PC-3 (cell line): ENCODE results near the gene BIRC5. TPM values are rescaled to one million over a fixed set of nuclear protein-coding genes. Genes with fewer than 3 reads are reported as not detected.
A peak's percentile ranks its signal among the peaks of the same experiment; 100 is the strongest.

Source experiments
- ATAC-seq: fragments of 200-7000 bp; cut with Tn5 transposase; 2 replicates; pipeline ENCODE4 v1.9.1; 2020; ENCODE audit warnings: mild to moderate bottlenecking, moderate library complexity
- BruUV-seq: library from RNA; stranded (reverse); fragments of 400-500 nt; replicated peaks from 2 replicates; lab custom pipeline; 2021; lab: Mats Ljungman, UMichigan
- CTCF ChIA-PET: fragments of 300-600 bp; sonication (Branson Sonifier 250); formaldehyde crosslinking; loops from one replicate; lab custom pipeline; 2022; ENCODE audit warnings: antibody characterized with exemption; lab: Charles Lee
- POLR2A ChIA-PET: fragments of 300-600 bp; sonication (Branson Sonifier 250); formaldehyde crosslinking; loops from one replicate; lab custom pipeline; 2022; ENCODE audit warnings: antibody characterized with exemption; ENCODE audit not compliant: unreplicated experiment; lab: Charles Lee
- DNase-seq: peaks from one replicate; pipeline ENCODE4 v3.0.0-alpha.2; 2015
- H2AFZ ChIP-seq: fragments of 300-600 bp; sonication (generic); 2 replicates; pipeline ENCODE4 v1.6.0; 2016; ENCODE audit warnings: antibody characterized with exemption, low read length
- H3F3A ChIP-seq: fragments of 300-600 bp; sonication (generic); one replicate; pipeline ENCODE4 v1.6.0; 2017; ENCODE audit warnings: antibody characterized with exemption, low read length, control low read depth, mild to moderate bottlenecking; ENCODE audit not compliant: unreplicated experiment
- H3K27ac ChIP-seq: fragments of 300-600 bp; sonication (generic); 2 replicates; pipeline ENCODE4 v1.5.1; 2016; ENCODE audit warnings: mild to moderate bottlenecking, low read length
- H3K27me3 ChIP-seq: fragments of 300-600 bp; sonication (generic); 2 replicates; pipeline ENCODE4 v1.6.1; 2016; ENCODE audit warnings: low read length, mixed read lengths
- H3K36me3 ChIP-seq: fragments of 300-600 bp; sonication (generic); 2 replicates; pipeline ENCODE4 v1.6.1; 2016; ENCODE audit warnings: low read depth, mixed run types, low read length, mixed read lengths
- H3K4me1 ChIP-seq: fragments of 300-600 bp; sonication (generic); 2 replicates; pipeline ENCODE4 v1.5.1; 2016; ENCODE audit warnings: low read length; ENCODE audit not compliant: insufficient read depth
- H3K4me2 ChIP-seq: fragments of 300-600 bp; sonication (generic); 2 replicates; pipeline ENCODE4 v1.6.0; 2016; ENCODE audit warnings: low read length
- H3K4me3 ChIP-seq: fragments of 300-600 bp; sonication (generic); 2 replicates; pipeline ENCODE4 v1.5.1; 2016; ENCODE audit warnings: mild to moderate bottlenecking, low read length, mixed read lengths
- H3K79me2 ChIP-seq: fragments of 300-600 bp; sonication (generic); 2 replicates; pipeline ENCODE4 v1.6.1; 2017; ENCODE audit warnings: low read length, mixed read lengths
- H3K9ac ChIP-seq: fragments of 300-600 bp; sonication (generic); 2 replicates; pipeline ENCODE4 v1.6.0; 2016; ENCODE audit warnings: mild to moderate bottlenecking, low read length
- H3K9me2 ChIP-seq: fragments of 300-600 bp; sonication (generic); replicated peaks from 2 replicates; pipeline ENCODE4 v1.6.1; 2016; ENCODE audit warnings: mixed run types, low read length, mixed read lengths
- H3K9me3 ChIP-seq: fragments of 300-600 bp; sonication (generic); 2 replicates; pipeline ENCODE4 v1.6.1; 2016; ENCODE audit warnings: low read length, mixed read lengths
- H4K20me1 ChIP-seq: fragments of 300-600 bp; sonication (generic); 2 replicates; pipeline ENCODE4 v1.6.1; 2016; ENCODE audit warnings: low read length, mixed read lengths
- EZH2 ChIP-seq: fragments of 300-600 bp; sonication (generic); IDR thresholded peaks from one replicate; pipeline ENCODE4 v1.6.1; 2017; ENCODE audit warnings: antibody characterized with exemption, mild to moderate bottlenecking, low read length; ENCODE audit not compliant: unreplicated experiment
- EZH2phosphoT487 ChIP-seq: fragments of 300-600 bp; sonication (generic); IDR thresholded peaks from 2 replicates; pipeline ENCODE4 v1.6.1; 2018; ENCODE audit warnings: mild to moderate bottlenecking, antibody characterized with exemption, low read length, borderline replicate concordance
- intact Hi-C: fragments of 100-400 bp; cut with micrococcal nuclease; formaldehyde crosslinking; loops from 2 replicates; pipeline ENCODE4 v1.9.0; 2023
- total RNA-seq: library from RNA; depleted of rRNA; stranded (reverse); fragments of >200 nt; gene quantifications from 2 replicates; pipeline ENCODE4 v1.2.3, GENCODE V29; 2014
- TF ChIP-seq, protein P1 (sequence below): fragments of 300-600 bp; sonication (generic); conservative IDR thresholded peaks from 2 replicates; pipeline ENCODE4 v1.5.1; 2017; ENCODE audit warnings: antibody characterized with exemption, low read depth, mild to moderate bottlenecking, low read length

The BIRC5 gene
- total RNA-seq, 1 experiment from 2014 or later: 304 TPM

DNA sequence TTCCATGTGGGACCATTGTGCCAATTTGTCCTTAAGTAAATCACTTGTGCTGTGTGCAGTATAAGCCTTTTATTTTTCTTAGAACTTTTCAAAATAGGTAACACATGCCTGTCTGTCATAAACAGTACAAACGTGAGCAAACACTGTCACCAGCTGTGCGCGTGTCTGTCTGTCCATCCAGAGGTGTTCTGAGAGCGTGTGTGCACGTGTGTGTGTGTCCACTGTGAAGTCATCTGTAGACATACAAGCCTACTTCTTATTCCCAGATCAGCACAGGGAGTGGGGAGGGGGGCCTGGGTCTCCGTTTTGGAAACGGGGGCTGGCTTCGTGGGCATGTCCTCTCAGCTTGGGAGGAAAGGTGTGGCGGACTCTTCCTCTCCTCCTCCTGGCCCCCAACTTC, 26.8 kb downstream of the BIRC5 start:
- ChIA-PET CTCF (no interaction called here), POLR2A (no interaction called here)
- Histone ChIP-seq H2AFZ (no peak overlapping the region), H3K36me3 (no peaks in the 10 kb centered on the region), H3K4me2 (no peak overlapping the region), H3K4me3 (no peak overlapping the region), H4K20me1 (no peaks in the 10 kb centered on the region), H3K9ac (no peak overlapping the region), H3K79me2 (no peaks in the 10 kb centered on the region), H3K27me3 (no peaks in the 10 kb centered on the region), H3K9me3 (no peaks in the 10 kb centered on the region), H3K27ac (no peak overlapping the region), H3K4me1 (peaks cover 13% of the 10 kb centered on the region), H3F3A (no peaks in the 10 kb centered on the region), H3K9me2 (no peaks in the 10 kb centered on the region)
- no peak for ATAC-seq
- intact Hi-C loops: no loop called here
- BruUV-seq: no TSS peak
- no peak for DNase-seq
- TF ChIP-seq EZH2 (no peak), EZH2phosphoT487 (no peak)
- TF ChIP-seq, protein P1, sequence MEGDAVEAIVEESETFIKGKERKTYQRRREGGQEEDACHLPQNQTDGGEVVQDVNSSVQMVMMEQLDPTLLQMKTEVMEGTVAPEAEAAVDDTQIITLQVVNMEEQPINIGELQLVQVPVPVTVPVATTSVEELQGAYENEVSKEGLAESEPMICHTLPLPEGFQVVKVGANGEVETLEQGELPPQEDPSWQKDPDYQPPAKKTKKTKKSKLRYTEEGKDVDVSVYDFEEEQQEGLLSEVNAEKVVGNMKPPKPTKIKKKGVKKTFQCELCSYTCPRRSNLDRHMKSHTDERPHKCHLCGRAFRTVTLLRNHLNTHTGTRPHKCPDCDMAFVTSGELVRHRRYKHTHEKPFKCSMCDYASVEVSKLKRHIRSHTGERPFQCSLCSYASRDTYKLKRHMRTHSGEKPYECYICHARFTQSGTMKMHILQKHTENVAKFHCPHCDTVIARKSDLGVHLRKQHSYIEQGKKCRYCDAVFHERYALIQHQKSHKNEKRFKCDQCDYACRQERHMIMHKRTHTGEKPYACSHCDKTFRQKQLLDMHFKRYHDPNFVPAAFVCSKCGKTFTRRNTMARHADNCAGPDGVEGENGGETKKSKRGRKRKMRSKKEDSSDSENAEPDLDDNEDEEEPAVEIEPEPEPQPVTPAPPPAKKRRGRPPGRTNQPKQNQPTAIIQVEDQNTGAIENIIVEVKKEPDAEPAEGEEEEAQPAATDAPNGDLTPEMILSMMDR: no peak

- H3K27ac ChIP-seq: no peak overlapping the region
- H3F3A ChIP-seq: no peaks in the 10 kb centered on the region
- no peak for TF ChIP-seq EZH2
- no peak for TF ChIP-seq EZH2phosphoT487
- TF ChIP-seq, protein P1: no peak
- no peaks in the 10 kb centered on the region for H4K20me1 ChIP-seq
- H3K9me2 ChIP-seq: no peaks in the 10 kb centered on the region
- BruUV-seq: no TSS peak
- no peak overlapping the region for H3K9ac ChIP-seq
- no peaks in the 10 kb centered on the region for H3K9me3 ChIP-seq
- no peaks in the 10 kb centered on the region for H3K27me3 ChIP-seq
- no peak overlapping the region for H3K4me3 ChIP-seq
- POLR2A ChIA-PET: no interaction called here
- ATAC-seq (peak; percentile 26; the same call in 1 of the 2 replicates), DNase-seq (peak; percentile 45)
- no peak overlapping the region for H3K4me2 ChIP-seq
- intact Hi-C loops: no loop called here
- CTCF ChIA-PET: no interaction called here
- no peaks in the 10 kb centered on the region for H3K36me3 ChIP-seq
- H2AFZ ChIP-seq: no peak overlapping the region
- peaks cover 13% of the 10 kb centered on the region for H3K4me1 ChIP-seq
- H3K79me2 ChIP-seq: no peaks in the 10 kb centered on the region
Measured at GRCh38 chr17:78241277-78242023, 27.4 kb downstream of the BIRC5 start.

GRCh38 chr17:78242024-78242742, 28.1 kb downstream of the BIRC5 start:
- Histone ChIP-seq H3K79me2 (no peaks in the 10 kb centered on the region), H3K4me1 (peaks cover 13% of the 10 kb centered on the region), H4K20me1 (no peaks in the 10 kb centered on the region), H3K27ac (no peak overlapping the region), H3K9ac (no peak overlapping the region), H3K4me2 (no peak overlapping the region), H3K9me2 (no peaks in the 10 kb centered on the region), H3F3A (no peaks in the 10 kb centered on the region), H3K27me3 (no peaks in the 10 kb centered on the region), H3K9me3 (no peaks in the 10 kb centered on the region), H3K36me3 (no peaks in the 10 kb centered on the region), H3K4me3 (no peak overlapping the region), H2AFZ (no peak overlapping the region)
- BruUV-seq: no TSS peak
- ATAC-seq (peak; percentile 49), DNase-seq (peak; percentile 40)
- CTCF ChIA-PET: interaction anchor here (1.1 kb wide), 1 partner anchor 9 kb away, joined by 4 read pairs; no protein-coding TSS in a partner anchor
- POLR2A ChIA-PET: no interaction called here
- intact Hi-C loops: no loop called here
- TF ChIP-seq EZH2phosphoT487: no peak
- TF ChIP-seq EZH2: no peak
